Measurements from ENCODE around the gene RIPOR1. TPM values are rescaled to one million over a fixed set of nuclear protein-coding genes. Genes with fewer than 3 reads are reported as not detected.

RIPOR1 gene
- total RNA-seq, 4 donors from 2014 or later: 19.3 to 28.6 (median 23.6) TPM

- intact Hi-C loops (cut with DNase I; ENCODE audit: low total_unique reads): no loop called here
- no peak overlapping the region for H3K4me3 ChIP-seq (ENCODE audit: low read depth, poor library complexity, severe bottlenecking)
- WGBS, 2 donors: 84 to 86% methylated on average over 4 of the region's 4 CpGs
- TF ChIP-seq, protein P1, sequence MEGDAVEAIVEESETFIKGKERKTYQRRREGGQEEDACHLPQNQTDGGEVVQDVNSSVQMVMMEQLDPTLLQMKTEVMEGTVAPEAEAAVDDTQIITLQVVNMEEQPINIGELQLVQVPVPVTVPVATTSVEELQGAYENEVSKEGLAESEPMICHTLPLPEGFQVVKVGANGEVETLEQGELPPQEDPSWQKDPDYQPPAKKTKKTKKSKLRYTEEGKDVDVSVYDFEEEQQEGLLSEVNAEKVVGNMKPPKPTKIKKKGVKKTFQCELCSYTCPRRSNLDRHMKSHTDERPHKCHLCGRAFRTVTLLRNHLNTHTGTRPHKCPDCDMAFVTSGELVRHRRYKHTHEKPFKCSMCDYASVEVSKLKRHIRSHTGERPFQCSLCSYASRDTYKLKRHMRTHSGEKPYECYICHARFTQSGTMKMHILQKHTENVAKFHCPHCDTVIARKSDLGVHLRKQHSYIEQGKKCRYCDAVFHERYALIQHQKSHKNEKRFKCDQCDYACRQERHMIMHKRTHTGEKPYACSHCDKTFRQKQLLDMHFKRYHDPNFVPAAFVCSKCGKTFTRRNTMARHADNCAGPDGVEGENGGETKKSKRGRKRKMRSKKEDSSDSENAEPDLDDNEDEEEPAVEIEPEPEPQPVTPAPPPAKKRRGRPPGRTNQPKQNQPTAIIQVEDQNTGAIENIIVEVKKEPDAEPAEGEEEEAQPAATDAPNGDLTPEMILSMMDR (IDR thresholded peaks at IDR 0.05): no peak
- TF ChIP-seq POLR2A (IDR thresholded peaks at IDR 0.05): no peak
- DNase-seq (ENCODE audit: low spot score in 2 of 2): peak in 1 of 2 donors; percentile 81
Measured at GRCh38 chr16:67548265-67549126, 19.9 kb downstream of the RIPOR1 start.

GRCh38 chr16:67549240-67549639, 20.6 kb downstream of the RIPOR1 start:
- TF ChIP-seq, protein P1 (IDR thresholded peaks at IDR 0.05): no peak
- no peak for TF ChIP-seq POLR2A (IDR thresholded peaks at IDR 0.05)
- intact Hi-C loops (cut with DNase I; ENCODE audit: low total_unique reads): no loop called here
- WGBS, 2 donors: 83 to 88% methylated on average over 4 of the region's 4 CpGs
- no peak for DNase-seq (ENCODE audit: low spot score in 2 of 2)
- H3K4me3 ChIP-seq (ENCODE audit: low read depth, poor library complexity, severe bottlenecking): no peak overlapping the region

GRCh38 chr16:67549936-67550335, 21.3 kb downstream of the RIPOR1 start:
- no peak overlapping the region for H3K4me3 ChIP-seq (ENCODE audit: low read depth, poor library complexity, severe bottlenecking)
- no peak for TF ChIP-seq POLR2A (IDR thresholded peaks at IDR 0.05)
- TF ChIP-seq, protein P1 (IDR thresholded peaks at IDR 0.05): no peak
- DNase-seq (ENCODE audit: low spot score in 2 of 2): no peak
- intact Hi-C loops (cut with DNase I; ENCODE audit: low total_unique reads): no loop called here
- WGBS, 2 donors: 50 to 55% methylated on average over 1 of the region's 1 CpG

DNA sequence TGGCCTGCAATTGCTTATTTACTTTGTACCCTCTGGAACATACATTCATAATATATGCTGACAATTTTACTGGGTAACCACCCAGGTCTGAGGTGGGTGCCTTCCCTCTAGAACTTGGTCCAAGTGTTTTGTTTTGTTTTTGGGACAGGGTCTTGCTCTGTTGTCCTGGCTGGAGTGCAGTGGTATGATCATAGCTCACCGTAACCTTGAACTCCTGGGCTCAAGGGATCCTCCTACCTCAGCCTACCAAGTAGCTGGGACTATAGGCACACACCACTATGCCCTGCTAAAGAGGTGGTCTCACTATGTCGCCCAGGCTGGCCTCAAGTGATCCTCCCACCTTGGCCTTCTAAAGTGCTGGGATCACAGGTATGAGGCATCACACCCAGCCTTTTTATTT, 22.5 kb downstream of the RIPOR1 start:
- H3K4me3 ChIP-seq (ENCODE audit: low read depth, poor library complexity, severe bottlenecking): no peak overlapping the region
- intact Hi-C loops (cut with DNase I; ENCODE audit: low total_unique reads): no loop called here
- TF ChIP-seq POLR2A (IDR thresholded peaks at IDR 0.05): no peak
- no peak for DNase-seq (ENCODE audit: low spot score in 2 of 2)
- WGBS, 2 donors: 92 to 97% methylated on average over 2 of the region's 2 CpGs

DNA sequence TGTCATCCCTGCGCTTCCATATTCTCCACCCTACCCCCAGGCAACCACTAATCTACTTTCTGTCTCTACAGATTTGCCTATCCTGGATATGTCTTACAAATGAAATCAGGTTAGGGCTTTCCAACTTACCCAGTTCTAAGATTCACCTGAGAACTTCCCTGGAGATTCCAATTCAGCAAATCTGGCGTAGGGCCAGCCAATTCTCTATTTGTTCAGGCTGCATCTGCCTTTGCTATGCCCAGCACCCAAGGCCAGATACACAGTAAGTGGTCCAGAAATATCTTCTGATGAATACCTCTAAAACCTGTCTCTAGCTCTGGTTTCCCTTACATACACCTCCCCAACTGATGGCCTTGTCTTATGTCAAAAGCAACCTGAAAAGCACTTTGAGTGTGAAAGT, 23.3 kb downstream of the RIPOR1 start:
- intact Hi-C loops (cut with DNase I; ENCODE audit: low total_unique reads): no loop called here
- 51 to 56% methylated on average over 2 of the region's 2 CpGs for WGBS, 2 donors
- TF ChIP-seq, protein P1 (IDR thresholded peaks at IDR 0.05): no peak
- no peak for TF ChIP-seq POLR2A (IDR thresholded peaks at IDR 0.05)
- no peak for DNase-seq (ENCODE audit: low spot score in 2 of 2)
- no peak overlapping the region for H3K4me3 ChIP-seq (ENCODE audit: low read depth, poor library complexity, severe bottlenecking)

- intact Hi-C loops (cut with DNase I; ENCODE audit: low total_unique reads): no loop called here
- no peak overlapping the region for H3K4me3 ChIP-seq (ENCODE audit: low read depth, poor library complexity, severe bottlenecking)
- TF ChIP-seq POLR2A (IDR thresholded peaks at IDR 0.05): no peak
- no peak for DNase-seq (ENCODE audit: low spot score in 2 of 2)
- 35 to 39% methylated on average over 4 of the region's 4 CpGs for WGBS, 2 donors
Measured at GRCh38 chr16:67552476-67552875, 23.8 kb downstream of the RIPOR1 start.

- no peak overlapping the region for H3K4me3 ChIP-seq (ENCODE audit: low read depth, poor library complexity, severe bottlenecking)
- no peak for DNase-seq (ENCODE audit: low spot score in 2 of 2)
- intact Hi-C loops (cut with DNase I; ENCODE audit: low total_unique reads): no loop called here
- TF ChIP-seq, protein P1 (IDR thresholded peaks at IDR 0.05): no peak
- no peak for TF ChIP-seq POLR2A (IDR thresholded peaks at IDR 0.05)
- 41 to 44% methylated on average over 3 of the region's 3 CpGs for WGBS, 2 donors
Measured at GRCh38 chr16:67555795-67556212, 27.2 kb downstream of the RIPOR1 start.
